Measurements from ENCODE around the gene MTFR2.

MTFR2 gene

GRCh38 chr6:136249811-136250685 lies at the start of gene MTFR2:
Gene MTFR2, minus strand, starts transcription at chr6:136250311. Its CDS starts 1,212 bp downstream, at chr6:136249099.
- peak; percentile 98 for DNase-seq

GRCh38 chr6:136294621-136295020 lies 44.5 kb upstream of the MTFR2 start:
- DNase-seq: no peak

GRCh38 chr6:136290410-136291010 lies 40.4 kb upstream of the MTFR2 start:
- DNase-seq: peak; percentile 91

GRCh38 chr6:136289579-136290409 lies 39.7 kb upstream of the MTFR2 start, which contains the start of gene BCLAF1:
Gene BCLAF1, minus strand, starts transcription at chr6:136289846. Its CDS starts 9,980 bp downstream, at chr6:136279866.
- peak; percentile 100 for DNase-seq

- DNase-seq: peak; percentile 95
Observed at GRCh38 chr6:136289327-136289578, 39.1 kb upstream of the MTFR2 start.

GRCh38 chr6:136288566-136289326 lies 38.6 kb upstream of the MTFR2 start:
- DNase-seq: peak; percentile 97

GRCh38 chr6:136284909-136285308 lies 34.8 kb upstream of the MTFR2 start:
- DNase-seq: peak; percentile 31

- DNase-seq: no peak
Observed at GRCh38 chr6:136282906-136283305, 32.8 kb upstream of the MTFR2 start.

GRCh38 chr6:136280032-136280609 lies 30.0 kb upstream of the MTFR2 start:
- no peak for DNase-seq

- DNase-seq: no peak
Observed at GRCh38 chr6:136274062-136274461, 24.0 kb upstream of the MTFR2 start.

- DNase-seq: no peak
Observed at GRCh38 chr6:136265101-136265500, 15.0 kb upstream of the MTFR2 start.

- no peak for DNase-seq
Observed at GRCh38 chr6:136262940-136263339, 12.8 kb upstream of the MTFR2 start.

GRCh38 chr6:136254851-136255466 lies 4.8 kb upstream of the MTFR2 start:
- DNase-seq: no peak

GRCh38 chr6:136253734-136254133 lies 3.6 kb upstream of the MTFR2 start:
- no peak for DNase-seq

GRCh38 chr6:136252441-136252840 lies 2.3 kb upstream of the MTFR2 start:
- DNase-seq: no peak

- no peak for DNase-seq
Observed at GRCh38 chr6:136251394-136251793, 1.3 kb upstream of the MTFR2 start.

GRCh38 chr6:136250686-136251008 lies 536 bp upstream of the MTFR2 start:
- DNase-seq: no peak

GRCh38 chr6:136249336-136249735 lies 775 bp downstream of the MTFR2 start:
- no peak for DNase-seq

GRCh38 chr6:136244061-136244616 lies 6.0 kb downstream of the MTFR2 start:
- DNase-seq: no peak

GRCh38 chr6:136236466-136237293 lies 13.4 kb downstream of the MTFR2 start:
- DNase-seq: no peak

- no peak for DNase-seq
Observed at GRCh38 chr6:136235233-136235564, 14.9 kb downstream of the MTFR2 start.

Data from CD4-positive, alpha-beta T cell treated with Interleukin-12 subunit alpha and Interleukin-12 subunit beta, for 1 hour (primary cell).